Measurements from ENCODE around the gene APOH. TPM values are rescaled to one million over a fixed set of nuclear protein-coding genes. Genes with fewer than 3 reads are reported as not detected.

APOH gene
- total and polyA plus RNA-seq, 2 of the 13 experiments (the other 11 are each of a cell fraction or from before 2014, with no cell fraction given), result 4,846 to 5,748 TPM

- FAIRE-seq (no peak), ATAC-seq (no peak), DNase-seq (ENCODE audit: low spot score) (no peak)
- BruUV-seq (replicated peaks), result no TSS peak
- ChIA-PET POLR2A (no interaction called here), CTCF (ENCODE audit: low intra/inter-chr PET ratio, low total read pairs) (no interaction called here)
- no peak overlapping the region for H2AFZ ChIP-seq (ENCODE audit: low read length)
- H3K4me2 ChIP-seq (ENCODE audit: low read depth, low read length), result no peak overlapping the region
- H3K36me3 ChIP-seq (replicated peaks in 1 of 2; ENCODE audit: control insufficient read depth in 1 of 2, insufficient read depth in 2 of 2, low read length in 2 of 2), result no peaks in the 10 kb centered on the region
- H3K4me1 ChIP-seq (ENCODE audit: insufficient read depth, low read length), result peaks cover 35% of the 10 kb centered on the region
- no peak overlapping the region for H3K9ac ChIP-seq (ENCODE audit: insufficient read depth, low read depth, low read length)
- no peaks in the 10 kb centered on the region for H3K9me3 ChIP-seq (ENCODE audit: low read length)
- TF ChIP-seq ZNF512B (CRISPR knock-in tag; IDR thresholded peaks at IDR 0.05; ENCODE audit: borderline replicate concordance) (no peak), BCL6 (CRISPR knock-in tag; IDR thresholded peaks at IDR 0.05) (peak; percentile 81), ZBTB1 (CRISPR knock-in tag; IDR thresholded peaks at IDR 0.05; ENCODE audit: borderline replicate concordance) (no peak), ZNF503 (CRISPR knock-in tag; IDR thresholded peaks at IDR 0.05) (no peak)
- WGBS (ENCODE audit: low lambda C conversion rate), result 50% methylated on average over 5 of the region's 5 CpGs
- no peak overlapping the region for H3K27ac ChIP-seq (ENCODE audit: extremely low read length, insufficient read depth, low read length)
- no peaks in the 10 kb centered on the region for H4K20me1 ChIP-seq (ENCODE audit: insufficient read depth, low read length)
- in situ Hi-C loops (cut with HindIII; ENCODE audit: extremely low pct_ligation_motif_present, low pct_unique_long_range_greater_than_20kb), result no loop called here
- no peaks in the 10 kb centered on the region for H3K27me3 ChIP-seq (ENCODE audit: control insufficient read depth in 1 of 2, insufficient read depth in 2 of 2, low read length in 2 of 2)
- intact Hi-C loops (cut with micrococcal nuclease; ENCODE audit: unreplicated experiment), result no loop called here
- no peak overlapping the region for H3K4me3 ChIP-seq (replicated peaks in 1 of 3; ENCODE audit: insufficient read depth in 1 of 3, low read depth in 2 of 3, low read length in 3 of 3)
- no peaks in the 10 kb centered on the region for H3K79me2 ChIP-seq (ENCODE audit: insufficient read depth, low read length)
Measured at GRCh38 chr17:66272811-66273585, 43.8 kb upstream of the APOH start.

Data from HepG2 (cell line).